GM18508 (cell line): Measurements from ENCODE around the gene ATG14.

Experiments
- ATAC-seq: cut with Tn5 transposase; IDR thresholded peaks from one replicate; pipeline ENCODE4 v1.9.1; 2021; ENCODE audit warnings: moderate number of reproducible peaks; ENCODE audit not compliant: insufficient read depth, unreplicated experiment

Gene ATG14

DNA sequence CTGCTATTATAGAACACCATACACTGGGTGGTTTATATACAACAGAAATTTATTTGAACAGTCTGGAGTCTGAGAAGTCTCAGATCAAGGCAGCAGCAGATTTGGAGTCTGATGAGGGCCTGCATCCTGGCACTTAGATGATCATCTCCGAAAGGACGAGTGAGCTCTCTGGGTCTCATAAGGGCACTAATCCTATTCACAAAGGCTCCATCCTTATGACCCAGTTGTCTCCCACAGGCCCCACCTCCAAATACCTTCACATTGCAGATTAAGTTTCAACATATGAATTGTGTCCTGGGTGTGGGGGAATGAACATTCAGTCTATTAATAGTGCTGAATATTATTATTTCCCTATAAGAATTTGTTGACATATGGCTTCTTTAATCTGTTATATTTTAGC lies 86.8 kb downstream of the ATG14 start:
- no peak for ATAC-seq

DNA sequence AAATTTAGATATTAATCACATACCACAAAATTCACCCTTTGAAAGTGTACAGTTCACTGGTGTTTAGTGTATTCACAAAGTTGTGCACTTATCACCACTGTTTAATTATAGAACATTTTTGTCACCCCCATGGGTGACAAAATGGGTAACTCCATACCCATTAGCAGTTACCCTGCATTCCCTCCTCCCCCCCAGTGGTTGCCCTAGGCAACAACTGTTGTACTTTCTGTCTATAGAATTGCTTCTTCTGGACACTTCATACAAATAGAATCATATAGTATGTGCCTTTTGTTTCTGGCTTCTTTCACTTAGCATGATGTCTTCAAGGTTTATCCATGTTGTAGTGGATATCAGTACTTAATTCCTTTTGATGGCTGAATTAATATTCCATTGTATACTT lies 87.7 kb downstream of the ATG14 start:
- ATAC-seq = no peak

DNA sequence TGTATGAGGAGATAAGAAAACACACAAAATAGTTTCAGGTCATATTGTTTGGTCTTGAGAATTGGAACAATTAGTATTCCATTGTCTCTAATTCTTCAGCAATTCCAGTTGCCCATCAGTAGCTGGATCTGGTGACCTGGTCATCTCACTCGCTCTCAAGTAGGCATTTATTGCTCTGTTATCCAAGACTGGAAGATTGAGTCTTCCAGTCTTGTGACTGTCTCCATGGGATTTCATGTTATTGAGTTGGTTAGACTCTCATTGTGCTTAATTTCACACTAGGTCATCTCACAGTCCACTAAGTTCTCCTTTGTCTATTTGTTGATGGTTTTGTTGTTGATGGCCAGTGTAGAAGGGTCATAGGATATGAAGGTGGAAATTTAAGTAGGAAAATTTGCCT lies 92.9 kb downstream of the ATG14 start:
- ATAC-seq = no peak

DNA sequence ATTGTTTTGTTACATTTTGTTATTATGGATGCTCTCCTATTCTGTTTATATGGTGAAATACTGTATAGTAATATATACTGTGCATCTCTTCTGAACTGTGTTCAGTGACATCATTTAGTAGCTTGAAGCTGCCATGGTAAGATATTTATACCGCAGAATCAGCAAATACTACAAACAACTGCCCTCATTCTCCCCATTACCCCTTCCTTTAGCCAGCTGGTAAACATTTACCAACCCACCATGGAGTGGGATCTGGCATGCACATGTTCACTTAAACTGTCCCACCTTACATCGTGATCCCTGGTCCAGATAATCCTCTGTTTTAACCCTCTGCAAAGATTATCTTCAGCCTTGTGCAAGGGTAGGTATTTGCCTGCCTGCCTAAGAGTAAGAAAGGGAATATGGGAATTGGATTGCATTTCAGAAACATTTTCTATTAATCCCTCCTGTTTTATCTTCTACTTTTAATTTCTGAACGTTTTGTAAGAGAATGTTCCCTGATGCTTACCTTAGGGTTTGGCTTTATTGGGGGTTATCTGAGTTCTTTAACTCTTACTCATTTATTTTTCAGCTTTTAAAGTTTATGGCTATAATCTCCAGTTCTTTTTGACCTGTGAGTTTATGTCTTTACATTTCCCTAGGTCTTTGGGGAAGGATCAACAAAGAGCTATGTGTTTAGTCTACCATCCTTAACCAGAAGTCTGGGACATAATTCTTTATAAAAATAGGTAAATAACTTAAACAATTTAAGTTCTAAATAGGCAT lies 93.9 kb downstream of the ATG14 start:
- no peak for ATAC-seq

DNA sequence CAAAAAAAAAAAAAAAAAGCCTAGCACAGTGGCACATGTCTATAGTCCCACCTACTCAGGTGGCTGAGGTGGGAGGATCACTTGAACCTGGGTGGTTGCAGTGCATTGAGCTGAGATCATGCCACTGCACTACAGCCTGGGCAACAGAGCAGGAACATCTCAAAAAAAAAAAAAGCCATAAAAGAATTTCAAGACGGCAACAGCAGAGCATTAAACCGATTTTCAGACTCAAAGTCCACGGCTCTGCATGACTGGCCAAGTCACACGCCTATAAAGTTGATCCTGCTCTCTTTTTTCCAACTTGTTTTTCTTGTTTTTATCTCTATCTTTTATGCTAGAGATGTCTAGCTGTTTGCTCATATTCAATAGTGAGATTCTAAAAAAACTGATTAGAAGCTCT lies 95.1 kb downstream of the ATG14 start:
- ATAC-seq = no peak
